ENCODE data around the gene C3orf52. TPM values are rescaled to one million over a fixed set of nuclear protein-coding genes. Genes with fewer than 3 reads are reported as not detected.

The C3orf52 gene
- total and polyA plus RNA-seq, 8 donors, result 4.2 to 66.9 (median 35.1) TPM

- TF ChIP-seq EP300 (IDR thresholded peaks at IDR 0.05) (no peak), POLR2AphosphoS5 (IDR thresholded peaks at IDR 0.05) (no peak), CTCF (IDR thresholded peaks at IDR 0.05) (no peak), POLR2A (IDR thresholded peaks at IDR 0.05) (no peak)
- intact Hi-C loops (cut with DNase I; ENCODE audit: low total_unique reads), result no loop called here
- Histone ChIP-seq H3K4me1 (peaks cover 0 to 17% (median 4%) of the 10 kb centered on the region in 4 donors), H3K27me3 (no peaks in the 10 kb centered on the region), H3K36me3 (peaks cover 0 to 42% (median 26%) of the 10 kb centered on the region in 4 donors), H3K9me3 (no peaks in the 10 kb centered on the region), H3K4me3 (no peak overlapping the region), H3K27ac (no peak overlapping the region)
- WGBS, 5 donors, result 91 to 100% (median 93%) methylated on average over 1 of the region's 1 CpG
- DNase-seq, result no peak
Measured at GRCh38 chr3:112117415-112117814, 31.2 kb downstream of the C3orf52 start.

GRCh38 chr3:112117841-112118571 lies 31.8 kb downstream of the C3orf52 start:
- 81 to 93% (median 86%) methylated on average over 4 of the region's 4 CpGs for WGBS, 5 donors
- Histone ChIP-seq H3K27ac (peak overlapping the region in 1 of 5 donors; percentile 42), H3K4me1 (peaks cover 0 to 17% (median 4%) of the 10 kb centered on the region in 4 donors), H3K27me3 (no peaks in the 10 kb centered on the region), H3K9me3 (no peaks in the 10 kb centered on the region), H3K36me3 (peaks cover 0 to 44% (median 26%) of the 10 kb centered on the region in 4 donors), H3K4me3 (no peak overlapping the region)
- DNase-seq, result no peak
- intact Hi-C loops (cut with DNase I; ENCODE audit: low total_unique reads), result no loop called here
- TF ChIP-seq EP300 (IDR thresholded peaks at IDR 0.05) (no peak), POLR2AphosphoS5 (IDR thresholded peaks at IDR 0.05) (no peak), POLR2A (IDR thresholded peaks at IDR 0.05) (no peak), CTCF (IDR thresholded peaks at IDR 0.05) (no peak)

GRCh38 chr3:112119962-112120836 lies 34.0 kb downstream of the C3orf52 start:
- Histone ChIP-seq H3K4me3 (no peak overlapping the region), H3K27ac (no peak overlapping the region), H3K36me3 (peaks cover 0 to 40% (median 20%) of the 10 kb centered on the region in 4 donors), H3K4me1 (peaks cover 0 to 17% (median 4%) of the 10 kb centered on the region in 4 donors), H3K27me3 (no peaks in the 10 kb centered on the region), H3K9me3 (no peaks in the 10 kb centered on the region)
- intact Hi-C loops (cut with DNase I; ENCODE audit: low total_unique reads), result no loop called here
- no peak for DNase-seq
- WGBS, 5 donors, result 66 to 76% (median 75%) methylated on average over 9 of the region's 9 CpGs
- no peak for TF ChIP-seq EP300 (IDR thresholded peaks at IDR 0.05)
- no peak for TF ChIP-seq POLR2A (IDR thresholded peaks at IDR 0.05)
- TF ChIP-seq POLR2AphosphoS5 (IDR thresholded peaks at IDR 0.05), result no peak
- TF ChIP-seq CTCF (IDR thresholded peaks at IDR 0.05), result no peak
